Measurements from ENCODE around the gene PDE7B. TPM values are rescaled to one million over a fixed set of nuclear protein-coding genes. Genes with fewer than 3 reads are reported as not detected.

The PDE7B gene
- total RNA-seq, 1 donor from 2014 or later = 0.53 TPM

- FAIRE-seq (no peak), DNase-seq (ENCODE audit: low read depth) (no peak)
- Histone ChIP-seq H3K27me3 (ENCODE audit: control insufficient read depth, insufficient read depth, low read length) (peaks cover 3% of the 10 kb centered on the region), H3K4me3 (ENCODE audit: low read depth, low read length) (no peak overlapping the region), H3K36me3 (ENCODE audit: control insufficient read depth, insufficient read depth, low read length) (no peaks in the 10 kb centered on the region)
- no peak for TF ChIP-seq CTCF (IDR thresholded peaks at IDR 0.05; ENCODE audit: insufficient read depth, low read length, severe bottlenecking)
Measured at GRCh38 chr6:135833771-135834170, 17.7 kb upstream of the PDE7B start.

GRCh38 chr6:135837735-135838449, 13.6 kb upstream of the PDE7B start:
- DNase-seq (ENCODE audit: low read depth) (no peak), FAIRE-seq (no peak)
- TF ChIP-seq CTCF (IDR thresholded peaks at IDR 0.05; ENCODE audit: insufficient read depth, low read length, severe bottlenecking) = no peak
- H3K27me3 ChIP-seq (ENCODE audit: control insufficient read depth, insufficient read depth, low read length) = peaks cover 3% of the 10 kb centered on the region
- no peak overlapping the region for H3K4me3 ChIP-seq (ENCODE audit: low read depth, low read length)
- H3K36me3 ChIP-seq (ENCODE audit: control insufficient read depth, insufficient read depth, low read length) = no peaks in the 10 kb centered on the region

- no peaks in the 10 kb centered on the region for H3K36me3 ChIP-seq (ENCODE audit: control insufficient read depth, insufficient read depth, low read length)
- DNase-seq (ENCODE audit: low read depth) (no peak), FAIRE-seq (no peak)
- TF ChIP-seq CTCF (IDR thresholded peaks at IDR 0.05; ENCODE audit: insufficient read depth, low read length, severe bottlenecking) = no peak
- no peak overlapping the region for H3K4me3 ChIP-seq (ENCODE audit: low read depth, low read length)
- H3K27me3 ChIP-seq (ENCODE audit: control insufficient read depth, insufficient read depth, low read length) = peaks cover 3% of the 10 kb centered on the region
Measured at GRCh38 chr6:135839121-135839520, 12.4 kb upstream of the PDE7B start.

GRCh38 chr6:135842618-135843392, 8.7 kb upstream of the PDE7B start:
- no peaks in the 10 kb centered on the region for H3K36me3 ChIP-seq (ENCODE audit: control insufficient read depth, insufficient read depth, low read length)
- no peaks in the 10 kb centered on the region for H3K27me3 ChIP-seq (ENCODE audit: control insufficient read depth, insufficient read depth, low read length)
- no peak for TF ChIP-seq CTCF (IDR thresholded peaks at IDR 0.05; ENCODE audit: insufficient read depth, low read length, severe bottlenecking)
- DNase-seq (ENCODE audit: low read depth) (no peak), FAIRE-seq (no peak)
- no peak overlapping the region for H3K4me3 ChIP-seq (ENCODE audit: low read depth, low read length)

GRCh38 chr6:135850882-135851281, 619 bp upstream of the PDE7B start:
- no peaks in the 10 kb centered on the region for H3K36me3 ChIP-seq (ENCODE audit: control insufficient read depth, insufficient read depth, low read length)

More at GRCh38 chr6:135850882-135851281, 619 bp upstream of the PDE7B start:
- no peak overlapping the region for H3K4me3 ChIP-seq (ENCODE audit: low read depth, low read length)
- no peaks in the 10 kb centered on the region for H3K27me3 ChIP-seq (ENCODE audit: control insufficient read depth, insufficient read depth, low read length)
- TF ChIP-seq CTCF (IDR thresholded peaks at IDR 0.05; ENCODE audit: insufficient read depth, low read length, severe bottlenecking) = no peak
- DNase-seq (ENCODE audit: low read depth) (no peak), FAIRE-seq (no peak)
